HEK293 (cell line): ENCODE measurements around the gene SIK3.

Source experiments
- CTCF ChIA-PET: fragments of 350-600 bp; formaldehyde crosslinking; extraction: SDS; loops from one replicate; lab custom pipeline; 2021; ENCODE audit warnings: antibody characterized with exemption; lab: Yijun Ruan, JAX
- POLR2A ChIA-PET: fragments of 300-600 bp; formaldehyde crosslinking; extraction: SDS; loops from one replicate; lab custom pipeline; 2020; ENCODE audit warnings: antibody characterized with exemption, inconsistent platforms; lab: Yijun Ruan, JAX
- H3K27ac ChIP-seq: fragments of 200-500 bp; sonication (Bioruptor generic); 2 replicates; pipeline ENCODE4 v1.5.1; 2014; ENCODE audit warnings: low read depth, low read length, control low read depth, inconsistent platforms; ENCODE audit errors: extremely low read depth
- H3K36me3 ChIP-seq, 2 experiments: fragments of 200-500 bp in 1 of 2; sonication (Bioruptor generic) in 1 of 2; 1 replicate in 1 of 2; 2 replicates in 1 of 2; pipeline ENCODE4 v1.5.1; 2014 to 2017; ENCODE audit warnings: inconsistent platforms in 2 of 2, low read length in 2 of 2; ENCODE audit not compliant: control insufficient read depth in 2 of 2, insufficient read depth in 1 of 2
- H3K4me1 ChIP-seq: fragments of 200-500 bp; sonication (Bioruptor generic); 2 replicates; pipeline ENCODE4 v1.5.1; 2014; ENCODE audit warnings: mild to moderate bottlenecking, low read length, inconsistent platforms; ENCODE audit not compliant: control insufficient read depth, insufficient read depth
- H3K4me3 ChIP-seq: 2 replicates; pipeline ENCODE4 v1.5.1; 2011; ENCODE audit warnings: low read depth, mild to moderate bottlenecking, control low read depth, low read length, moderate library complexity
- H3K9me3 ChIP-seq: fragments of 200-500 bp; sonication (Bioruptor generic); 2 replicates; pipeline ENCODE4 v1.5.1; 2014; ENCODE audit warnings: low read depth, low read length, inconsistent platforms; ENCODE audit not compliant: control insufficient read depth, insufficient read depth
- ATF2 ChIP-seq: fragments of 450-650 bp; formaldehyde crosslinking; IDR thresholded peaks from 2 replicates; pipeline ENCODE4 v1.5.1; 2016; ENCODE audit warnings: missing biosample characterization, missing genetic modification characterization, low read depth
- HOXD13 ChIP-seq: sonication (generic); formaldehyde crosslinking; IDR thresholded peaks from 2 replicates; pipeline ENCODE4 v1.8.0; 2022; ENCODE audit warnings: missing genetic modification reagents, borderline replicate concordance
- MEIS1 ChIP-seq: sonication (generic); formaldehyde crosslinking; IDR thresholded peaks from 2 replicates; pipeline ENCODE4 v1.8.1; 2022; ENCODE audit warnings: missing genetic modification reagents, mild to moderate bottlenecking, borderline replicate concordance
- PRDM4 ChIP-seq: fragments of 450-650 bp; formaldehyde crosslinking; IDR thresholded peaks from 2 replicates; pipeline ENCODE4 v1.5.1; 2017; ENCODE audit warnings: missing biosample characterization, missing genetic modification characterization
- PRDM6 ChIP-seq: fragments of 450-650 bp; formaldehyde crosslinking; IDR thresholded peaks from 2 replicates; pipeline ENCODE4 v1.5.1; 2017; ENCODE audit warnings: missing biosample characterization, missing genetic modification characterization
- ZBTB17 ChIP-seq: fragments of 450-650 bp; formaldehyde crosslinking; IDR thresholded peaks from 2 replicates; pipeline ENCODE4 v1.5.1; 2016; ENCODE audit warnings: missing biosample characterization, missing genetic modification characterization
- ZBTB20 ChIP-seq: fragments of 450-650 bp; formaldehyde crosslinking; IDR thresholded peaks from 2 replicates; pipeline ENCODE4 v1.5.1; 2016; ENCODE audit warnings: missing biosample characterization, missing genetic modification characterization
- ZFP41 ChIP-seq: fragments of 450-650 bp; formaldehyde crosslinking; IDR thresholded peaks from 2 replicates; pipeline ENCODE4 v1.5.1; 2016; ENCODE audit warnings: missing biosample characterization, missing genetic modification characterization, borderline replicate concordance
- ZNF157 ChIP-seq: fragments of 450-650 bp; formaldehyde crosslinking; IDR thresholded peaks from 2 replicates; pipeline ENCODE4 v1.5.1; 2016; ENCODE audit warnings: missing biosample characterization, missing genetic modification characterization
- ZNF239 ChIP-seq: fragments of 450-650 bp; formaldehyde crosslinking; IDR thresholded peaks from 2 replicates; pipeline ENCODE4 v1.5.1; 2016; ENCODE audit warnings: missing biosample characterization, missing genetic modification characterization
- ZNF311 ChIP-seq: fragments of 450-650 bp; formaldehyde crosslinking; IDR thresholded peaks from 2 replicates; pipeline ENCODE4 v1.5.1; 2017; ENCODE audit warnings: missing biosample characterization, missing genetic modification characterization, borderline replicate concordance
- ZNF350 ChIP-seq: fragments of 450-650 bp; formaldehyde crosslinking; IDR thresholded peaks from 2 replicates; pipeline ENCODE4 v1.5.0; 2017; ENCODE audit warnings: missing biosample characterization, mild to moderate bottlenecking, missing genetic modification characterization
- ZNF354C ChIP-seq: fragments of 450-650 bp; formaldehyde crosslinking; IDR thresholded peaks from 2 replicates; pipeline ENCODE4 v1.5.1; 2016; ENCODE audit warnings: missing biosample characterization, missing genetic modification characterization, low read depth, borderline replicate concordance
- ZNF366 ChIP-seq: fragments of 450-650 bp; formaldehyde crosslinking; conservative IDR thresholded peaks from 2 replicates; pipeline ENCODE4 v1.5.1; 2016; ENCODE audit warnings: missing biosample characterization, missing genetic modification characterization
- ZNF404 ChIP-seq: fragments of 450-650 bp; formaldehyde crosslinking; IDR thresholded peaks from 2 replicates; pipeline ENCODE4 v1.5.1; 2017; ENCODE audit warnings: missing biosample characterization, missing genetic modification characterization
- ZNF561 ChIP-seq: fragments of 450-650 bp; IDR thresholded peaks from 2 replicates; pipeline ENCODE4 v1.5.1; 2018; ENCODE audit warnings: missing biosample characterization, missing genetic modification characterization, borderline replicate concordance
- ZNF623 ChIP-seq: fragments of 450-650 bp; formaldehyde crosslinking; IDR thresholded peaks from 2 replicates; pipeline ENCODE4 v1.5.1; 2016; ENCODE audit warnings: missing biosample characterization, missing genetic modification characterization
- ZNF624 ChIP-seq: fragments of 450-650 bp; formaldehyde crosslinking; IDR thresholded peaks from 2 replicates; pipeline ENCODE4 v1.5.1; 2017; ENCODE audit warnings: missing biosample characterization, missing genetic modification characterization
- TF ChIP-seq, protein P1 (sequence below): fragments of 450-650 bp; formaldehyde crosslinking; IDR thresholded peaks from 2 replicates; pipeline ENCODE4 v1.5.1; 2016; ENCODE audit warnings: missing biosample characterization, missing genetic modification characterization
- TF ChIP-seq, protein P2 (sequence below): fragments of 450-650 bp; formaldehyde crosslinking; IDR thresholded peaks from 2 replicates; pipeline ENCODE4 v1.5.1; 2016; ENCODE audit warnings: missing biosample characterization, missing genetic modification characterization

The SIK3 gene

DNA sequence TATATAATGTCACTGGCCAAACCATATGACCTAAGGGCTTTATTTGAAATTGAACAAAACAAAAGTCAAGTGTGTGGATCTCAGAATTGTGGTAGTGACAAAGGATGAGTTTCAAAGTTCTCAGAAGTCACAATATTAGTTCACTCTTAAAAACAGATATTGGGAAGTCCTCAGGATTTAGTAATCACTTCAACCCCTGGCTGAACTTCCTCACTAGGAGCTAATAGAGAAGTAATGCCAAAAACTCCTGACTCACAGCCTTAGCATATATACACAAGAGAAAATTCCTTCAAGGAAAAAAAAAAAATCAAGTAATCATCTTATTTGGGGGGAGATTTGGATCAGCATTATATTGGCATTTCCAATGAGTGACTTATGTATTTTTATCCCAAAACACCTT lies 185.2 kb downstream of the SIK3 start:
- H3K27ac ChIP-seq, result no peak overlapping the region
- POLR2A ChIA-PET, result no interaction called here
- no peaks in the 10 kb centered on the region for H3K4me1 ChIP-seq
- H3K36me3 ChIP-seq, result no peaks in the 10 kb centered on the region
- H3K4me3 ChIP-seq, result no peak overlapping the region
- CTCF ChIA-PET, result interaction anchor here (0.6 to 0.7 kb wide), 2 partner anchors 33 to 80 kb away, joined by 4 read pairs; no protein-coding TSS in a partner anchor
- TF ChIP-seq ZNF350 (tag by site-specific recombination) (no peak), ZFP41 (tag by site-specific recombination) (no peak), ZNF561 (no peak), ZNF366 (no peak), ATF2 (tag by site-specific recombination) (no peak)
- H3K9me3 ChIP-seq, result no peaks in the 10 kb centered on the region

- POLR2A ChIA-PET, result no interaction called here
- no peaks in the 10 kb centered on the region for H3K4me1 ChIP-seq
- H3K9me3 ChIP-seq, result no peaks in the 10 kb centered on the region
- CTCF ChIA-PET, result interaction anchor here (0.6 to 0.7 kb wide), 2 partner anchors 32 to 193 kb away, joined by 3 to 4 read pairs; no protein-coding TSS in a partner anchor
- H3K27ac ChIP-seq, result no peak overlapping the region
- TF ChIP-seq ZNF239 (tag by site-specific recombination) (no peak), ZNF624 (tag by site-specific recombination) (no peak), ZNF404 (tag by site-specific recombination) (no peak), ZNF311 (tag by site-specific recombination) (no peak), ZNF354C (tag by site-specific recombination) (no peak), MEIS1 (CRISPR knock-in tag) (no peak), ZNF623 (tag by site-specific recombination) (no peak), PRDM6 (tag by site-specific recombination) (no peak), HOXD13 (CRISPR knock-in tag) (no peak), ZBTB17 (no peak), PRDM4 (tag by site-specific recombination) (no peak), ZNF157 (tag by site-specific recombination) (no peak), ZBTB20 (no peak)
- TF ChIP-seq, protein P1, sequence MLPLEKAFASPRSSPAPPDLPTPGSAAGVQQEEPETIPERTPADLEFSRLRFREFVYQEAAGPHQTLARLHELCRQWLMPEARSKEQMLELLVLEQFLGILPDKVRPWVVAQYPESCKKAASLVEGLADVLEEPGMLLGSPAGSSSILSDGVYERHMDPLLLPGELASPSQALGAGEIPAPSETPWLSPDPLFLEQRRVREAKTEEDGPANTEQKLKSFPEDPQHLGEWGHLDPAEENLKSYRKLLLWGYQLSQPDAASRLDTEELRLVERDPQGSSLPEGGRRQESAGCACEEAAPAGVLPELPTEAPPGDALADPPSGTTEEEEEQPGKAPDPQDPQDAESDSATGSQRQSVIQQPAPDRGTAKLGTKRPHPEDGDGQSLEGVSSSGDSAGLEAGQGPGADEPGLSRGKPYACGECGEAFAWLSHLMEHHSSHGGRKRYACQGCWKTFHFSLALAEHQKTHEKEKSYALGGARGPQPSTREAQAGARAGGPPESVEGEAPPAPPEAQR (tag by site-specific recombination), result no peak
- TF ChIP-seq, protein P2, sequence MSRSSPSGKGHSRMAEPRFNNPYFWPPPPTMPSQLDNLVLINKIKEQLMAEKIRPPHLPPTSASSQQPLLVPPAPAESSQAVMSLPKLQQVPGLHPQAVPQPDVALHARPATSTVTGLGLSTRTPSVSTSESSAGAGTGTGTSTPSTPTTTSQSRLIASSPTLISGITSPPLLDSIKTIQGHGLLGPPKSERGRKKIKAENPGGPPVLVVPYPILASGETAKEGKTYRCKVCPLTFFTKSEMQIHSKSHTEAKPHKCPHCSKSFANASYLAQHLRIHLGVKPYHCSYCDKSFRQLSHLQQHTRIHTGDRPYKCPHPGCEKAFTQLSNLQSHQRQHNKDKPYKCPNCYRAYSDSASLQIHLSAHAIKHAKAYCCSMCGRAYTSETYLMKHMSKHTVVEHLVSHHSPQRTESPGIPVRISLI (tag by site-specific recombination), result no peak
- TF ChIP-seq, all 188 proteins: peak for 0
- Histone ChIP-seq H3K36me3 (no peaks in the 10 kb centered on the region), H3K4me3 (no peak overlapping the region)
Measured at GRCh38 chr11:116911976-116912734, 186.1 kb downstream of the SIK3 start.
